GM19328 (cell line): Measurements from ENCODE around the gene MSI2.

Experiments used
- ATAC-seq: cut with Tn5 transposase; IDR thresholded peaks from one replicate; pipeline ENCODE4 v1.9.1; 2021; ENCODE audit warnings: mild to moderate bottlenecking, moderate library complexity; ENCODE audit not compliant: unreplicated experiment

MSI2 gene

DNA sequence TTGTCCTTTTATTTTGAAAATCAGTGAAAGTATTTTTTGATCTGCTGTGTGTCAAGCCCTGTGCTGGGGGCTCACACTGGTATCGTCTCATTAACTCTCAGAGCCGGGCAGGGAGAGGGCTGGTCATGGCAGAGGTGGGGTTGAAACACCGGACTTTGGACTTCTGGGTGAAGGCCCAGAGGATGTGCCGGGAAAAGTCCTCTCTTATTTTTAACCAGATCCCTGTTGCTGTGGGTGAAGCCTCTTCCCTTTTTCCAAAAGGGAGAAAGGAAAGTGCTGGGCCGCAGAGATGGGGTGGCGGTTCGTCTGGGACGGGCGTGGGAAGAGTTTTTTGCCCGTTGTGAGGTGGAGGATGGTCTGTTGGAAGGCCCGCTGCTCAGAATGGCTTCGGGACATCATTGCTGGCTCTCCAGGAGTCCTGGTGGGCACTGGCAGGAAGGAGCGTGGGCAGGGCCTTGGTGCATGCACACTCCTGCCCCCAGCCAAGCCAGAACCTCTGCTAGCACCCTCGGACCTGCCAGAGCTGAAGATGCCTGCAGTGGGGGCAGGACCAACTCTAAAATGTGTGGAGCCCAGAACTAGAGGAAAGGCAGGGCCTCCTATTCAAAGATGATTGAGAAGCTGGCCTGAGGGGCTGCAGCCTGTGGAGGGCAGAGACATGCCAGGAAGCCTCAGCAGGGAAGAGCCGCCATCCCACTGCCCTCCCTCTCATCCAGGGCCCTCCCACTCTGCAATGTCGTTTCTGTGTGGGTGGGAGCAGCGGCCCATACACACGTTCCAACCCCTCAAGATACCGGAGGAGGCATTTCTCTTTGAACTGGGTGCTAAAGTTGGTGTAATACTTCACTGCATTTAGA, 275.6 kb downstream of the MSI2 start:
- ATAC-seq, result no peak

DNA sequence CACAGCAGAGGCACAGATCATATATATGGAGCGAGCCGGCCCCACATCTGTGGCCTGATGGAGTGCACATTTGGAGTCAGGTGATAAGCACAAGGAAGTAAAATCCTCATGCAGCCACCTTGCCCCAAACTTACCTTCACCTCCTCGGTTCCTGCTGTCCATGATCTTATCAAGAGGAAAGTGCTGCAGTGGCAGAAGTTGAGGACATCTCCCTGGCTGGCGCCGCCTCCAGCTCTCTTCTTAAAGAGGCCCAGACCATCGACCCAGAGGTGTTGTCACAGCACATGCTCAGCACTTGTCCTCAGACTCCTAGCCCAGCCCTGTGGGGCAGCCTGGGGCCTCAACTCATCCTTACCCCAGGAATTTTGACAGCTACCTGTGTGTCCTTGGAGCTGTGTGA, 276.2 kb downstream of the MSI2 start:
- no peak for ATAC-seq

DNA sequence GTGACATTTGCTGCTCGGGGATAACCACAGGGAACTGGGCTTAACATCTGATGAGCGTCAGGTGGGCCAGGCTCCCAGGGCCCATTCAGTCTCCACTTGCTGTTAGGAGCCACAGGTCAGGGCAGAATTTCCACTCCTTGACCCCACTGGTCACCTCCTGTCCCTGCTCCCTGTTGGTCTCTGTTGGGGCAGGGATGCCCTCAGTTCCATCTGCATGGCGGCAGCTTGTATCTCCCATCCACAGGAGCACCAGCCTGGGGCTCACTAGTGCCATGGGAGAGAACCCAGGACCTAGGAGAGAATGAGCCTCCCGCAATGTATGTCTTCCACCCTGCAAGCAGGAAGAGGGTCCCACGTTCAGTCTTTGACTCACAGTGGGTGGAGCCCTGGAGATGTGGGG, 276.6 kb downstream of the MSI2 start:
- no peak for ATAC-seq

DNA sequence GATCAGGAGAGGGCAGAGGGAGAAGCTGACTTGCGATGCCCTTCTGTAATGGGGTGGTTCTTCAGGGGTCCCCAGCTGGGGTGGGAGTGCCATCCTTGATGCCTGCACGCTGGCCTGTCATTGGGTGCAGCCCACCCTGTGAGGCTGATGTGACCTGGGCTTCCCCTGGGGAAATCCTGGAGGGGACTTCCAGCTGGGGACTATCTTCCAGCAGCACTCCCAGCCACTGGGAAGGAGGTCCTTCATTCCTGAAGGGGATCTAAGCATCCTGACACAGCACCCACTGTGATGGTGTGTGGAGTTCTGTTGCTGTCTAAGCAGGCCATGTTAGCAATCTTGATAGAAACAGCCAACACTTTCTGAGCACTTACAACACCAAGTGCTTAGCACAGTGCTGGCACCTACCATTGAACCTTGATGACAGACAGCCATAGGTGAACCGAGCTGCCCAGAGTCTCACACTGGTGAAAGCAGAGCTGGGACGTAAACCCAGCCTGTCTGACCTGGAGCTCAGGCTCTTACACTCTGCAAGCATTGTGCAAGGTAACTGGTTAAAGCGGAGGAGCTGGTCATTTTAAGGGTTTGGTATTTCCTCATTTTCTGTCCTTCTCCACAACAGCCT, 277.5 kb downstream of the MSI2 start:
- no peak for ATAC-seq

DNA sequence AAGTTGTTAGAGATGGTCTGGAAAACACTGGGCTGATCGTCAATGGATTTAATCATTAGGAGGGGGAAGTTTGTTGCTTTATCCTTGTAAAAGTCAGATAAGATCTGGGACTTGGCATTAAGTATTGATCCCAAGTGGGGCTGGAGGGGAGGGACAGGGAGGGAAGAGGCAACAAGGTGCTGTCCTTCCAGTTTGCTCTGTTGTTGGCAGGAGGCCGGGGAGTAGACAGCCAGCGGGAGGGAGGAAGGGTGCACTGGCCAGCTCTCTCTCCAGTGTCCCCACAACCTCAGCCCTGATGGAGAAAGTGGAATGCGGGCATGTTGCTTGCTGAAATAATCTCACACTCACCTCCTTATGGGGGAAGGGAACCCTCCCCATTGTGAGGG, 278.5 kb downstream of the MSI2 start:
- no peak for ATAC-seq

DNA sequence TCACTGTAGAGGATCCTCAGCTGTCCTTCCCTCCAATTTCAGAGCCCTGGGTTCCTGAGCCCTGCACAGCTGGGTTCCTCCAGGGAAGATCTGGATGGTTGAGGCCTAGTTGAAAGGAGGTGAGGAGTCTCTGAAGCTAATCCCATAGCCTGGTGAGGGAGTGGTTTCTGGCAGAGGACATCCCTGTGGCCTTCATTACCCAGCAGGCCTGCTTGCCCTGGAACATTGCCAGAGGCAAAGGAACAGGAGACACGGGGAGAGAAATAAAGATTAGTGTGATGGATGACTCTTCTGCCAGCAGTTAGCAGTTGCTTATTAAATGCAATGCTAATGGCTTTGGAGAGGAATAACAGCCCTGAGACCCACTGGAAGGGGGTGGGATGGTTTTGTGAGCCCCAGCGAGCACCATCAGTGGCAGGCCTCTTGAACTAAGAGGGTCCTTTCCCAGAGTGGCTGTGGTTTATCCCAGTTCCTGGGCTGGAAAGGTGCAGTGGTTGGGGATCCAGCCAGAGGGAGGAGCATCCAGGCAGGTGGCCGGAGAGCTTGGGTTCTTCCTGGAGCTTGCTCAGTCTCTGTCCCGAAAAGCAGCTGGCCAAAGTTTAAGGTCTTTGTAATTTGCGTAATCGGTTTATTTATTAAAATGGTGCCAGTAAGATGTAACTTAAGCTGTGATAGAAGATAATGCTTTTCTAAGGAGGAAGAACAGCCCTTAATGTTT, 279.1 kb downstream of the MSI2 start:
- no peak for ATAC-seq

DNA sequence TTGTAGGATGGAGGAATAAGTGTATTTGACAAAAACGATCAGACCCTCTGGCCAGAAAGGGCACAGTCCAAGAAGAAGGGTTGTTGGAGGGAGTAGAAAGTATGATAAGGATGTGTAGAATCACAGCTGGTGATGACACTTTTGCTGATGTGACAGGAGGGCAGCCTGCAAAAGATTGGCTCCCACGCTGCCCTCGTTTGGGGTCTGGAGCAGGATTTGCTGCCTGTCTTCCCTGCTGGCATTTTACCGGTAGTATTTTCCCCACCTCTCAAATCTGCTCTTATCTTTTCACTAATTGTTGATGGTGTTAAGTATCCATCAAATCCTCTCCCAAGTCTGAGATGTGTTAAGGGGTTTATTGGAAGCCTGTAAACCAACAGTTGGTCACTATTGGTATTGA, 280.0 kb downstream of the MSI2 start:
- ATAC-seq, result no peak

DNA sequence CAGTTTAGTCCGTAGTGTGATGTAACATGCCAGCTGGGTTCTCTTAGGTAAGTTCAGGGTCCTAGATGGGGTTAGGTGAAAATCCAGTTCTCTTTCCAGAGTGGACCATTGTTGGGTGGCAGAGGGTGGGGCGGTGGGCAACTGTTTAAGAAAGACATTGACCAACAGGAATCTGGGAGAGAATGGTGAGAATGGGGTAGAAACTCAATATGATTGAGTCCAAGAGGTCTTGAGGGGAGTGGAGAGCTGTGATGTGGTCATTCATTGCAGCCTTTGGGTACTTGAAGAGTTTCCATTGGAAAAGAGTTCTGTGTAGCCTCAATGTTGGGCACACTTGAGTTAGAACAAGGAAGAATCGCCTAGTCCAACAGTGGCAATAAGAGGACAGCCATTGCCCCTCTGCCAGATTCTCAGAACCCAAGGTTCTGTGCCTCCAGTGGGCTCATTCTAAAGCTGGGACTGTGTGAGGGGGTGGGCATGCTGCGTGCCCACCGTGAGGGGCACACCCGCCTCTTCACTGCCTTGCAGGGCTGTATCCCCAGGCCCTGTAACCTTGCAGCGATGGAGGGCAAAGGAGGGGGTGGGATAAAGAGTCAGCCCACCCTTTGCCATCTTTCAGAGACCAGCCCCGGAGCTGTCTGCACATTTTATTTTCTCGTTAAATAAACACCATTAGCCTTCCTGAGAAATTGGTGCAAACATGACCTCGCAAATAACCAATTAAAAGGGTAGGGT, 280.6 kb downstream of the MSI2 start:
- no peak for ATAC-seq

DNA sequence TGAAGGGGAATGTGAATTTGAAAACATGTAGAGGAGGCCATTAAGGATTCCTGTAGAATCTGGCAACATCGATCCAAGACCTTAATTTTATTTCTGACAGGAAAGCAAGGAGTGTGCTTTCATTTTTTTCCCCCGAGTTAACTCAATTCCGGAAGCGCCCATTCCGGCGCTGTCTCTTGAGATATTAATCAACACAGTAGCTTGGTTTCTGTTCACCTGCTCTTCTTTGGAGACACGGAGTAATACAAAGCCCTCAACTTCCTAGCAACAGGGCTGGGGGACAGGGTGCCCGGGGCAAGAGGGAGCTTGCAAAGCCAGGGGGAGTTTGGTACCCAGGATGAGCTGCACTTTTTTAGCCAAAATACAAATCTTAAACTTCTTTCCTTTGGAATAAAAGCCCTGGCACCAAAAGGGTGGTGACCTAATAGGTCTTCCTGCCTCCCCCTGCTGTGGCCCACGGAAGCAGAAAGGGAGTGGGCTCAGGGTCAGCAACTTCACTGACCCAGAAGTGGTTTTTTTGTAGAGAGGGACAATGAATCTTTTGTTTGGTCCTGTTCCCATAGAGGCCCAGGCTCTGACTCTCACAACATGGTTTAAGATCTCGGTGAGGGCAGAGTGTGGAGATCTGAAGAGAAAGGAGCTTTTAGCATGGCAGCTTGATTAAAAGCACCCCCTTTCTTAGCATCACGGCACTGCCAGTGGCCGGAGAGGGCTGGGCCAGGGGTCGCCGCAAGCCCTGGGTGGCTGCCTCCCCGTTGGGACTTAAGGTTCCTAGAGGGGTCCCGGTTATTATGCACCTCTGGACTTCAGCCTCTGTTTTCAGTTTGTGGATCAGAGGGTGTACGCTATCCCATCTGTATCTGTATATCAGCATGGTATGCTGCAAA, 281.4 kb downstream of the MSI2 start:
- ATAC-seq, result no peak

DNA sequence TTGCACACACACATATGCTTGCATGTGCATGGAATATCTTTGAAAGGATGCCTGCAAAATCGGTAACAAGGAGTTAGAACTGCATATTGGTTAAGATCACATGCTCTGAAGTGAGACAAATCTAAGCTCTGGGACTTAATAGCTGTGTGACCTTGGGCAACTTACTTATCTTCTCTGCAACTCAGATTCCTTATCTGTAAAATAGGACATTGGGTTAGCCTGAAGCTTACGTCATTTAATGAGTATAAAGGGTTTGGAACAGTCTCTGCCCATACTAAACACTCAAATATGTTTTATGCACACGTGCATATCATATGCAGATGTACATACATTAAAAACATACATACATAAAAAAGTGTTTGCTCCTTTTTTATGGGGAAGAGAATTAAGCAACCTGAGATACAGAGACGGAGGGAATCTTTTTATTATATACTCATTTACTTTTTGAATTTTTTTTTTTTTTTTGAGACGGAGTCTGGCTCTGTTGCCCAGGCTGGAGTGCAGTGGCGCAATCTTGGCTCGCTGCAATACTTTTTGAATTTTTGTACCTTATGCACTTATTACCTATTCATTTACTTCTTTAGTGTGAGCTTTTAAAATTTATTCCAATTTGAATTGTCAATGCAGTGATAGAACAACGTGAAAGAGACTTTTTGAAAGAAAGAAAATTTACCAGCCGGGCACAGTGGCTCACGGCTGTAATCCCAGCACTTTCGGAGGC, 282.6 kb downstream of the MSI2 start:
- no peak for ATAC-seq

DNA sequence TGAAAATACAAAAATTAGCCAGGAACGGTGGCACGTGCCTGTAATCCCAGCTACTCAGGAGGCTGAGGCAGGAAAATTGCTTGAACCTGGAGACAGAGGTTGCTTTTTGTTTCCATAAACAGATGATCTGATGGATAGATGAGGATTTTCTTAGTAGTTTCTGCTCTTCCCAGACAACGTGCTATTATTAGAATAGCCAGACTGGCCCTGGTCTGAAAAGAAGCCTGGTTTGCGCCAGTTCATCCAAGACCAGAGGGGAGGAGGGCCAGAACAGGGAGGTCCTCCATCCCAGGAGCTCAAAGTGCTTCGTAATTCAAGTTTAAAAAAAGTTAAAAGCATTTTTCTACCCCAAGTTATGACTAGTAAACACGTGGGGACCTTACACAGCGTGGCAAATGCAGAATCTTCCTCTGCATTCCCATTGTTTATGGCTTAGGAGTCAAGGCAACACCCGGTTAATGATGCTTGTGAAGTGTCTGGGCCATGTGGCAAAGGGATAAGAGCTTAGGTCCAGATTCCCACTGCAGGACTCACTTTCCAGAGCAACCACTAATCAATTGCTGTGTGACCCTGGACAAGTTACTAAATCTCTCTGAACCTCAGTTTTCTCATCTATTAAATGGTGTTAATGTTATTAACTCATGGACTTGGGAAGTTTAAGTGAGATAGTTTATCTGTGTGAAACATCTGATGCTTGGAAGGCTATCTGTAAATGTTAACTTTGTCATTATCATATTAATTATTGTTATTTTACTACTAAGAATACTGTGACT, 283.4 kb downstream of the MSI2 start:
- ATAC-seq, result no peak

DNA sequence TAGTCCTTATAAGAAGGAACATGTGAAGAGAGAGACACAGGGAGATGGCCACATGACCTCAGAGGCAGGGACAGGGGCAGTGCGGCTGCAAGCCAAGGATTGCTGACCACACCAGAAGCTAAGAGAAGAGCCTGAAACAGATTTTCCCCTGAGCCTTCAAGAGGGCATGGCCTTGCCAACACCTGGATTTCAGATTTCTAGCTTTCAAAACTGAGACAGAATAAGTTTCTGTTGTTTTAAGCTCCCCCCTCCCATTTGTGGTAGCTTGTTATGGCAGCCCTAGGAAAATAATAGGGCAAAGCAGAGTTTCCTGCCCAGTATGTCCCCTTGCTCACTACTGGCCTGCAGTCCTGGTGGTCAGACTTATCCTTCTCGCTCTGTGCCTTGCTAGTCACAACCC, 284.3 kb downstream of the MSI2 start:
- ATAC-seq, result no peak

DNA sequence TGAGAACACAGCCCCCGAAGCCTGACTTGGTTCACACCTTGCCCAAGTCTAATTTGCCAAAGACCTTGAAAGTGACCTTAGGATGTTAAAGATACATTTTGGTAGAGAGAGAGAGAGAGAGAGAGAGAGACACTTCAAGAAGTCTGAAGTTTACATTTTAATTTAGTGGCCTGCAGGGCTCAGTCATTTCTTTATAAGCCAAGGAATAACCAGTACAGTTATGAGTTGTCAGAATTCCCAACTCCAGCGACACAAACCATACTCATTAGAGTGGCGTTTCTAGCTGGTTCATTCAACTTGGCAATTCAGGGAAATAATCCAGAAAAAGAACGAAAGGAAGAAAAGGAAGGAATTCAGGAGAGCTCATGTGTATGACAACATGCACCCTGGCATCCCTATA, 284.7 kb downstream of the MSI2 start:
- no peak for ATAC-seq

DNA sequence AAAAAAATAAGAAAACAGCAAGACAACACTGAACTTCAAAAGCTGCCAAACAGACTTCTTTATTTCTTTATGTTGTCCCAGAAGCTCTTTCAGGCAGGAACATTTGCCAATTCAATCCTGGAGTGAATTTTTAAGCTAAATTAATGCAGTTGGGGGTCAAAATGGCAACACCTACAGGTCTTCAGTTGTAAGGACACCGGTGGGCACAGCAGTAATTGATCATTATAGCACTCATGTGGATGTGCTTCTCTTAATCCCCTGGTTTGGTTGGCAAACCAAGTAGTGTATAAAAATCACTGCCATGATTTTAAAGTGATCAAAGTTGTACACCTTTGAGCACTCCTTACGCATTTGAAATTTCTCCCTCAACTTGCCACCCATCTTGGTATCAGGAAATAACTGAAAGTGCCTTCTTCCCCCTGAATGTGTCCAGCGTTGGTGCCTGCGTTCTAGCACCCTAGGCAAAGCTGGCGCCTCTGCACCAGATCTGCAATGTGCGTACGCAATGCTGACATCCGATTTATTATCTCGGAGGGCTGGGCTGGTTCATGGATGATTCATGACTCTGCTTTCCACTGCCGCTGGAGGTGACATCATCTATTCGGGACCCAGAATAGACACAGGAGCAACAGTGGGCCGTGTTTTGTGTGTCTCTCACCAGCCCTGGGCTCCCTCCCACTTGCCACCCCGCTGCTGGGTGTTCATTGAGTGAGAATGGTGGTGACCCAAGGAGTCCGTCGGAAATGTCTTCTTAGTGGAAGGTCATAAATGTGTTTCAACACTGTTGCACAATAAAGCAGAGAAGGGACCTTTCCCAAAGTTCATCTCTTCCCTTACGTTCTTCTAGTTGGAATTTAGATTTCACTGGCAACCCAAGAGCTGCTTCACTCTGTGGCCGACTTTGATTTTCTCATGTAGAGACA, 285.4 kb downstream of the MSI2 start:
- ATAC-seq, result no peak

DNA sequence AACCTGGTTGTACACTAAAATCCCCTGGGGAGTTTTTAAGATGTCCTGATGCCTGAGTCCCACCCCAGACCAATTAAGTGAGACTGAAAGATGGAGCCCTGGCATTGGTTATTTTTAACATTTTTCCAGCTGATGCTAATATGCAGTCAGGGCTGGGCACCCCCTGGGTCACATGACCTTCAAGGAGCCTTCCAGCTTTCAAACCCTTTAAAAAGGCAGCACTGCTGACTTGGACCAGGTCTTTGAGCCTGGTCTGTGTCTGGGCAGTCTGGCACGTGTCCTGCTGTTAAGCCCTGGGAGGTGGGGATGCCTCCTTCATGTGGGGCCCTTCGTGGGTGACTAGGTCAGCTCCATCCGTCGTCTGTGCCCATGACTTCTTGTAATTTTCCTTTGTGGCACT, 286.2 kb downstream of the MSI2 start:
- ATAC-seq, result no peak

DNA sequence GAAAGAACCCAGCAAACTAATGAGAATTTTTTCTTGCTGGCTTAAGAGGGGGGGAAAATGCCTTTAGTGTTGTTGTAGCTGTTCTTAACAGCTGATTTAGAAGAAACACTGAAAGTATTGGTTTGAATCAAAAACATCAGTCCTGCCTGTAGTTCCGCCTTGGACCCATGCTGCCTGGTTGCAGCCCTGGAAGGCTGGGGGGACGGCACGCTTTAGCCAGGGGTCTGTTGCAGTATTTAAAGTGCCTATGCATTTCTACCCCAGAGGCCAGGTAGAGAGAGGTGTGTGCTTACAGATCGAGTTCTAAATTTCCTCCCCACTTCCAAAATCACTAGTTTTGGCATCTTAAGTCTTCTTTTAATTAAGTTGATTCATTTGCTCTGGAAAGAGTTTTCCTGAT, 286.9 kb downstream of the MSI2 start:
- ATAC-seq, result no peak

DNA sequence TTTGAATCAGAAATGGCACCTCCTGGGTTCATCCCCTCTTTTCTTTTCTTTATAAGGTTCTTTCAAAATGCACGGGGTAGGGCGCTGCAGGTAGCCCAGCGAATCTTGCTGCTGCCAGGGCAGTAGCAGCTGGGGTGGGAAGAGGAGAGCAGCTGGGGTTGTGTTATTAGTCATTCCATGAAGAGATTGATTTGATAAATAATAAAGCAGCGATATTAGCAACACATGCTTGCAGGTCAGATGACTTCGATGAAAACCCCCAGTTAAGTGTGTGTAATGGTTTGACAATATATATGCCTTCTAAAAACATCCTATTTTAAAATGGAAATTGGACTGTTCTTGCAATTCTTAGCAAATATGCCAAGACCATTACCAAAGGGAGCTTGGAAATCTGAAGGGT, 288.1 kb downstream of the MSI2 start:
- ATAC-seq, result no peak
